ENCODE results near the gene COL24A1. TPM values are rescaled to one million over a fixed set of nuclear protein-coding genes. Genes with fewer than 3 reads are reported as not detected.

Gene COL24A1
- total RNA-seq, 1 experiment from 2014 or later: 1.1 TPM

DNA sequence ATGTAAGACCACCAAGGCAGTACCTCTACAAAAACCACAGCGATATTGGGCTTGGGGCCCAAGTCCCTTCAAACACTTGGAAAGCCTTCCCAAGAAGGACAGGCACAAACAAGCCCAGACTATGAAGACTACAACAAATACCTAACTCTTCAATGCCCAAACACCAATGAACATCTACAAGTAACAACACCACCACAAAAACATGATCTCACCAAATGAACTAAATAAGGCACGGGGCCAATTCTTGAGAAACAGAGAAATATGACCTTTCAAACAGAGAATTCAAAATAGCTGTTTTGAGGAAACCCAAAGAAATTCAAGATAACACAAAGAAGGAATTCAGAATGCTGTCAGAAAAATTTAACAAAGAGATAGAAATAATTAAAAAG lies 86.8 kb downstream of the COL24A1 start (continued):
- no peak for TF ChIP-seq AFF4 (CRISPR knock-in tag; IDR thresholded peaks at IDR 0.05; ENCODE audit: borderline replicate concordance)
- TF ChIP-seq ATF2 (CRISPR knock-in tag; IDR thresholded peaks at IDR 0.05; ENCODE audit: borderline replicate concordance, low read depth): no peak
- TF ChIP-seq, protein P1, sequence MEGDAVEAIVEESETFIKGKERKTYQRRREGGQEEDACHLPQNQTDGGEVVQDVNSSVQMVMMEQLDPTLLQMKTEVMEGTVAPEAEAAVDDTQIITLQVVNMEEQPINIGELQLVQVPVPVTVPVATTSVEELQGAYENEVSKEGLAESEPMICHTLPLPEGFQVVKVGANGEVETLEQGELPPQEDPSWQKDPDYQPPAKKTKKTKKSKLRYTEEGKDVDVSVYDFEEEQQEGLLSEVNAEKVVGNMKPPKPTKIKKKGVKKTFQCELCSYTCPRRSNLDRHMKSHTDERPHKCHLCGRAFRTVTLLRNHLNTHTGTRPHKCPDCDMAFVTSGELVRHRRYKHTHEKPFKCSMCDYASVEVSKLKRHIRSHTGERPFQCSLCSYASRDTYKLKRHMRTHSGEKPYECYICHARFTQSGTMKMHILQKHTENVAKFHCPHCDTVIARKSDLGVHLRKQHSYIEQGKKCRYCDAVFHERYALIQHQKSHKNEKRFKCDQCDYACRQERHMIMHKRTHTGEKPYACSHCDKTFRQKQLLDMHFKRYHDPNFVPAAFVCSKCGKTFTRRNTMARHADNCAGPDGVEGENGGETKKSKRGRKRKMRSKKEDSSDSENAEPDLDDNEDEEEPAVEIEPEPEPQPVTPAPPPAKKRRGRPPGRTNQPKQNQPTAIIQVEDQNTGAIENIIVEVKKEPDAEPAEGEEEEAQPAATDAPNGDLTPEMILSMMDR (IDR thresholded peaks at IDR 0.05): no peak
- no peak for TF ChIP-seq TCF7 (CRISPR knock-in tag; IDR thresholded peaks at IDR 0.05; ENCODE audit: low read depth)
- no peak for TF ChIP-seq PRDM15 (CRISPR knock-in tag; IDR thresholded peaks at IDR 0.05)

DNA sequence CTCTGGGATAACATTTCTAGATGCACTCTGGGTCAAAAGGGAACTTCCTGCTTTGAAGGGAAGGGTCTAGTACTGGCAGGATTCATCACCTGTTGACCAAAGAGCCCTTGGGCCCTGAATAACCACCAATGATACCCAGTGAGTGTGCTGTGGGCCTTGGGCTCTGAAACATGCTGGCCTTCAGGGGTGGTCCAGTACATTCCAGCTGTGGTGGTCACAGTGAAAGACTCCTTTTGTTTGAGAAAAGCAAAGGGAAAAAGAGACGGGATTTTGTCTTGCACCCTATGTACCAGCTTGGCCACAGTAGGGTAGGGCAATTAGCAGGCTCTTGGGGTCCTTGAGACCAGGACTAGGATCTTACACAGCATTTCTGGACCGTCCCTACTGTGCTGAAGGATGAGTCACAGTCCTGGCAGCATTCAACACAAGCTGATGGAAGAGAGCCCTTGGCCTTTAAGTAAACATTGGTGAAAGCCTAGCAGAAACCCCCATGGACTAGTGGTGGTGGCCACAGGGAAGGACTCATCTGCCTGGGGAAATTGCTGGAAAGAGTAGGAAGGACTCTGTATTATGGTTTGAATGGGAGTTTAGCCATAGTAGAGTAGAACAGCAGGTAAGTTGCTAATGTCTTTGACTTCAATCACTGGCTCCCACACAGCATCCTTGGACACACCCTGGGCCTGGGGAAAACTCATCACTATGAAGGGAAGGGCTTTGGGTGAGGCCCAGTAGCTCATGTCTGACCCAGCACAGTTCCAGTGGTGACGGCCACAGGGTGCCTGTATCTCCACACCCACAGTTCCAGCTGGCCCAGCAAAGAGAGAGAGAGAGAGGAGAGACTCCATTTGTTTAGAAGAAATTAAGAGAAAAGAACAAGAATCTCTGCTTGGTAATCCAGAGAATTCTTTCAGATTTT lies 87.5 kb downstream of the COL24A1 start:
- POLR2A ChIA-PET: no interaction called here
- TF ChIP-seq NR1H2 (CRISPR knock-in tag; IDR thresholded peaks at IDR 0.05) (no peak), FOXJ3 (CRISPR knock-in tag; IDR thresholded peaks at IDR 0.05; ENCODE audit: borderline replicate concordance) (no peak), HMGXB4 (CRISPR knock-in tag; IDR thresholded peaks at IDR 0.05) (no peak), NR2C2 (CRISPR knock-in tag; IDR thresholded peaks at IDR 0.05) (no peak), ZBTB43 (CRISPR knock-in tag; IDR thresholded peaks at IDR 0.05) (no peak), NFATC4 (CRISPR knock-in tag; IDR thresholded peaks at IDR 0.05) (no peak), CDX4 (CRISPR knock-in tag; IDR thresholded peaks at IDR 0.05; ENCODE audit: borderline replicate concordance) (no peak), ETV6 (CRISPR knock-in tag; IDR thresholded peaks at IDR 0.05) (no peak), SMAD3 (CRISPR knock-in tag; IDR thresholded peaks at IDR 0.05; ENCODE audit: borderline replicate concordance) (no peak), NFE2L1 (CRISPR knock-in tag; IDR thresholded peaks at IDR 0.05) (no peak)
- TF ChIP-seq, protein P2, sequence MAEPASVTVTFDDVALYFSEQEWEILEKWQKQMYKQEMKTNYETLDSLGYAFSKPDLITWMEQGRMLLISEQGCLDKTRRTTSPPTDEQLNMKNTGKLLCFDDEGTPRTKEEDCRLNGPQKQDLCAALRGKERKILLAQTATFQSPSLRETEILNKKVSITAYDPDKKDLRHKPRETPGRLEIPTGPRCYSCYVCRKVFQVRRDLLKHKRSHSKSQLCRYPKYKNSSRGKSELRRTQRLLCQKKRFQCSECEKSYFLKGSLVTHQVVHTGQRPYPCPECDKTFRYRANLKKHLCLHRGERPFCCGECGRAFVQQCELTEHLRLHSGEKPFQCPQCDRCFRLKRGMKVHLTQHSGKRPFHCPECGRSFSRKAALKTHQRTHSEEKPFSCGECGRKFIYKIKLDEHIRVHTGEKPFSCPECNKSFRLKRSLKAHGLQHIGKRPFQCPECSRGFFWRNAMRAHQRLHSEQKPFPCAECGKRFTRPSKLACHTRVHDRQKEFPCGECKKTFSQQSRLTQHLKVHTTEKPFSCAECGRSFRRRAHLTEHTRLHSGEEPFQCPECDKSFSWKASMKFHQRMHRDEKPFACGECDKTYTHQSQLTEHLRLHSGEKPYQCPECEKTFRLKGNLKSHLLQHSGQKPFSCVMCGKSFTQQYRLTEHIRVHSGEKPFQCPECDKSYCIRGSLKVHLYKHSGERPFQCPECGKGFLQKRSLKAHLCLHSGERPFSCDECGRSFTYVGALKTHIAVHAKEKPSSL (CRISPR knock-in tag; conservative IDR thresholded peaks at IDR 0.05): no peak
- TF ChIP-seq, protein P3, sequence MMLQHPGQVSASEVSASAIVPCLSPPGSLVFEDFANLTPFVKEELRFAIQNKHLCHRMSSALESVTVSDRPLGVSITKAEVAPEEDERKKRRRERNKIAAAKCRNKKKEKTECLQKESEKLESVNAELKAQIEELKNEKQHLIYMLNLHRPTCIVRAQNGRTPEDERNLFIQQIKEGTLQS (CRISPR knock-in tag; conservative IDR thresholded peaks at IDR 0.05): no peak

More for the DNA sequence above, 87.5 kb downstream of the COL24A1 start:
- ATAC-seq: no peak
- H3K27me3 Mint-ChIP-seq (ENCODE audit: low read depth): no peaks in the 10 kb centered on the region
- no peaks in the 10 kb centered on the region for H3K36me3 Mint-ChIP-seq
- H3K27ac Mint-ChIP-seq: no peak overlapping the region
- H3K4me1 Mint-ChIP-seq: peaks cover 14% of the 10 kb centered on the region
- H3K4me3 Mint-ChIP-seq: no peak overlapping the region
- DNase-seq (ENCODE audit: low spot score): no peak
- CTCF ChIA-PET: no interaction called here
- no peaks in the 10 kb centered on the region for H3K9me3 Mint-ChIP-seq
